ENCODE measurements around the gene MXRA5.
"Not testable (repeated sequence)": the region's sequence is repeated elsewhere in the genome, so short reads cannot be mapped to it uniquely, and the experiment has no call there.

Gene MXRA5

GRCh38 chrX:3345281-3346191, 916 bp downstream of the MXRA5 start:
- DNase-seq (ENCODE audit: low read depth in 1 of 2, low spot score in 1 of 2), result no peak

- not testable (repeated sequence) for DNase-seq (ENCODE audit: low read depth in 1 of 2, low spot score in 1 of 2)
Measured at GRCh38 chrX:3343569-3343968, 2.9 kb downstream of the MXRA5 start.

- DNase-seq (ENCODE audit: low read depth in 1 of 2, low spot score in 1 of 2), result no peak
Measured at GRCh38 chrX:3340016-3340415, 6.4 kb downstream of the MXRA5 start.

- DNase-seq (ENCODE audit: low read depth in 1 of 2, low spot score in 1 of 2), result no peak
Measured at GRCh38 chrX:3326681-3327080, 19.8 kb downstream of the MXRA5 start.

GRCh38 chrX:3320471-3321046, 25.9 kb downstream of the MXRA5 start:
- no peak for DNase-seq (ENCODE audit: low read depth in 1 of 2, low spot score in 1 of 2)

- no peak for DNase-seq (ENCODE audit: low read depth in 1 of 2, low spot score in 1 of 2)
Measured at GRCh38 chrX:3317191-3317718, 29.2 kb downstream of the MXRA5 start.

- no peak for DNase-seq (ENCODE audit: low read depth in 1 of 2, low spot score in 1 of 2)
Measured at GRCh38 chrX:3312109-3312508, 34.3 kb downstream of the MXRA5 start.

- no peak for DNase-seq (ENCODE audit: low read depth in 1 of 2, low spot score in 1 of 2)
Measured at GRCh38 chrX:3307881-3308280, 38.6 kb downstream of the MXRA5 start.

- no peak for DNase-seq (ENCODE audit: low read depth in 1 of 2, low spot score in 1 of 2)
Measured at GRCh38 chrX:3299636-3300035, 46.8 kb downstream of the MXRA5 start.

- DNase-seq (ENCODE audit: low read depth in 1 of 2, low spot score in 1 of 2), result no peak
Measured at GRCh38 chrX:3295731-3296130, 50.7 kb downstream of the MXRA5 start.

- DNase-seq (ENCODE audit: low read depth in 1 of 2, low spot score in 1 of 2), result no peak
Measured at GRCh38 chrX:3293251-3293650, 53.2 kb downstream of the MXRA5 start.

- DNase-seq (ENCODE audit: low read depth in 1 of 2, low spot score in 1 of 2), result no peak
Measured at GRCh38 chrX:3290561-3290960, 55.9 kb downstream of the MXRA5 start.

- no peak for DNase-seq (ENCODE audit: low read depth in 1 of 2, low spot score in 1 of 2)
Measured at GRCh38 chrX:3286196-3286945, 60.1 kb downstream of the MXRA5 start.

- no peak for DNase-seq (ENCODE audit: low read depth in 1 of 2, low spot score in 1 of 2)
Measured at GRCh38 chrX:3280706-3281105, 65.7 kb downstream of the MXRA5 start.

- not testable (repeated sequence) for DNase-seq (ENCODE audit: low read depth in 1 of 2, low spot score in 1 of 2)
Measured at GRCh38 chrX:3273668-3274067, 72.8 kb downstream of the MXRA5 start.

GRCh38 chrX:3271834-3272186, 74.6 kb downstream of the MXRA5 start:
- DNase-seq (ENCODE audit: low read depth in 1 of 2, low spot score in 1 of 2), result no peak

- DNase-seq (ENCODE audit: low read depth in 1 of 2, low spot score in 1 of 2), result no peak
Measured at GRCh38 chrX:3271183-3271833, 75.1 kb downstream of the MXRA5 start.

- DNase-seq (ENCODE audit: low read depth in 1 of 2, low spot score in 1 of 2), result no peak
Measured at GRCh38 chrX:3268829-3269228, 77.6 kb downstream of the MXRA5 start.

GRCh38 chrX:3263681-3264126, 82.7 kb downstream of the MXRA5 start:
- no peak for DNase-seq (ENCODE audit: low read depth in 1 of 2, low spot score in 1 of 2)

GRCh38 chrX:3262901-3263300, 83.6 kb downstream of the MXRA5 start:
- DNase-seq (ENCODE audit: low read depth in 1 of 2, low spot score in 1 of 2), result no peak
